ENCODE measurements around the gene MEX3B.
A peak's percentile ranks its signal among the peaks of the same experiment; 100 is the strongest.
"Not testable (repeated sequence)": the region's sequence is repeated elsewhere in the genome, so short reads cannot be mapped to it uniquely, and the experiment has no call there.

MEX3B gene

DNA sequence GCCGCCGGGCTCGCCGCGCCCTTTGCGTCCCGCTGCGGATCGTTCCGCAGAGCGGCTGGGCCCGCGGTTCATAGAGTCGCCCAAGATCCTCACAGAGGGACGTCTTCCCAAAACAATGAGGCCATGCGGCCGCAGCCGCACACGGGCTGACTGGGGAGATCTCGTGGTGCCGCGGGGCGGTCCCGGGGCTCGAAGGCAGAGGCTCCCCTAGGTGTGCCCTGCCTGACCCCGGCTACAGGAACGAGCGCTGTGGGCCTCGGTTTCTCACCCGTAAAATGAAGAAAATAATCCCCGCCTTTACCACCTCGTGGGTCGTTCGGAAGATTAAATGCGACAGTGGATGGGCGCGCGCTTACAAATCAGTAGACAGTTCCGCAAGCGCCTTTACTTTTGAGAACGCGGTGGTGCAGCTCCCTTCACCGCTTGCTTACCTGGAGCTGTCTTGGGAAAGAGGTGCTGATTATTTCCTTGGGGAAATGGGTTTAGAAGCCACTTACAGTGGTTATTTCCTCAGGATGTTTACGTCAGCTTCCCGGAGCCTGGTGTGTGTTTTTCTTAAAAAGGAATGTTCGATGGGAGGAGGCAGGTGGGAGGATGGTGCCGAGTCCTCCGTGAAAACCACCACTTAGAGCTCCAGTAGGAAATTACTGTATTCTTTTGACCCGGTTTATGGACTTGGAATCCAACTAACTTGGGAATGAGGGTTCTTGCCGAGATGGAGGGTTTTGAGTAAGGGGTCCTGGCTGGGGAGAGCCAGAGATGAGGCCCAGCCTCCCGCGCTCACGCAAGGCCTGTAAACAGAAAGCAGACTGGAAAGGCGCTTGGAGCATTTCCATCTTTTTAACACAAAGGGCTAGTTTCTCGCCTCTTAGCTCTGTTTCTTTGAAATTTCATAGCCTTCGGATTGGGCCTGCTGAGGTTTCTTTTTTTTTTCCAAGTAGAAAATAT is 1.9 kb upstream of the MEX3B start:
- no peak for DNase-seq

DNA sequence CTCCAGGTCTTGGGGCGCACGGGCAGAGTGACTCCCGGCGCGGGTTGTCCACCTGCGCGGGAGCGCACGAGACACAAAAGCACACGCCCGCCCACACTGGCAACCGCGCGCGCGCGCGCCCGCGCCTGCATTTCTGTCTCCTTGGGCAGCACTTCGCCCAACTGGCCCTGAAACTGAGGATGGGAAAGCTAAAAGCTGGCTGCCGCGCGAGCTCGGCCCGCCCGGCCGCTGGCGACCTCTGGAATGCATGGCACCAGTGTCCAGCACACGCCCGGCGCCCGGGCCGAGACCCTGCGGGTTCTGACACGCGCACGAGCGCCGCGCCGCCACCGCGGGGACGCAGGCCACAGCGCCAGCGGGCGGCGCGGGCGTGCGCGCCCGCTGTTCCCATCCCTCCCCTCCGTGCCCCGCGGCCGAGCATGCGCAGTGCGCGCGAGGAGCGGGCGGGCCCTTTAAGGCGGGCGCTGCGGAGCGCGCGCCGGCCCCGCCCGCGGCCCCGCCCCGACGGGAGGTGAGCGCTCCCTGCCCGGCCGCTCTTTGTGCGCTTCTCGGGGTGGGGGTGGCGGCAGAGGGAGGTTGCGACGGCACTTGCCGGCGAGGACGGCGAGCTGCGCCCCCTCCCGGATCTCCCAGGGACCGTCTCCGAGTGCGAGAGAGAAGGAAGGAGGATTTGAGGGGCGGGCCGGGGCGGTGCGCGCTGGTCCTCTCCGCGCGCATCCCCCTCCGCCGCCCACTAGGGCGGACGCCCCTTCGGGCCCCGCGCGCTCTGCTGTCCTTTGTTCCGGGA is 1.0 kb upstream of the MEX3B start:
- peak; percentile 91 for DNase-seq

DNA sequence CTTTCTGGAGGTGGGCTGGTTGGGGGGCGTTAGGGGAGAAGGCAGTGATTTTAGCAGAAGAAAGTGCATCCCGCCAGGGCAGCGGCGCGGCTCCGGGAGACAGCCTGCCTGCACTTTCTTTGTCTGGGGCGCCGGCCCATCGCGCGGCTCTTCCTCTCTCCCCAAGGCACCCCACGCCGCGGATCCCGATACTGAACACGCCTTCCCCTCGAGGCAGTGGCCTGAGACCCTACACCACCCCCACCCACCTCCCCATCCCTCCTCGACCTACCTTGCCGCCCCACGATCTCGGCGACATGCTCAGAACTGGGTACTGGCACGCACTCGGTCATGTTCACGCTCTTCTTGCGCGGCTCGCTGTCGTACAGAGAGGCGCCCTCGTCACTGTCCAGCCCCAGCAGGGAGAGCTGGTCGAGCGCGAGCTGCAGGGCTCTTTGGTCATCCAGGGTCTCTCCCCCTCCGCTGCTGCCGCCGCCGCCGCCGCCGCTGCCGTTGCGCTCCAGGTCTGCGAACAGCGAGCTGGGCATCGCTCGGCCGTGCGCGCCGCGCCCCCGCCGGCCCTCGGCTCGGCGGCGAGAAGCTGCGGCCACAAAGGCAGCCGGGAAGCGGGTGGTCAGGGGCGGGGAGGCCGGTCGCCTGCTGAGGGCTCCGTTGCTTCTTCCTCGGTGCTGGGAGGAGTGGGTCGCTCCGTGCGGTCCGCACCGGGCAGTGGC is 483 bp downstream of the MEX3B start:
- DNase-seq, result peak; percentile 44

DNA sequence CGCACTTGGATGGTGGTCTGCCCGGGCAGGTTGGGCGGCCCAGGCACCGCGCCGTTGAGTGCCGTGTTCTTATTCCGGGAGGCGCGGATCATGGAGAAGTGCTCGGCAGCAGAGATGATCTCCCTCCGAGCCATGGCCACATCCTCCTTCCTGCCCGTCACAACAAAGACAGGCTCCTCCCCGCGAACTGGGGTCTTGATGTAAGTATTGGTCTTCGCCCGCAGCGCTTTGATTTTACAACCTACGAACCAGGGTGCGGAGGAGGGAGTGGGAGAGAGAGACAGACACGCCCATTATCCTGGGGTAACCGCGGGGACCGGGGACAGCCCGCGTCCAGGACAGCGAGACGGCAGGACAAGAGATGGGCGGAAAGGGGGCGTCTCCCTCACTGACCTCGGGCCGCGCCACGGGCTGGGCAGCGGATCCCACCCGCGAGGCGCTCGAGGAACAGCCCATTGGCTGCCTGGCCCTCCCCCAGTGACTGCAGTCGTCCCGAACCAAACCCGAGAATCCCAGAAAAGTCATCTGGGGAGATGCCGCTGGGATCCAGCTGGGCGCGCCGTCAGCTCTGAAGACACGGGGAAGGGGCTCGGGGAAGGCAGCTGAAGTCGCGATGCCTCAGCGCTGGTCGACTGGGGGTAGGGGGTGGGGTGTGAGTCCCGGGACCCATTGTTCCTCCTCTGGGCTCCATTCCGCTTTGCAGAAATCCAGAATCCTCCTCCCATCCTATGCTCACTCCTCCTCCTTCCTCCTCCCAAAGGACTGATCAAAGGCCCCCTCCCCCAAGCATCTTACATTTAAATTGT is 1.2 kb downstream of the MEX3B start:
- DNase-seq, result peak; percentile 44

DNA sequence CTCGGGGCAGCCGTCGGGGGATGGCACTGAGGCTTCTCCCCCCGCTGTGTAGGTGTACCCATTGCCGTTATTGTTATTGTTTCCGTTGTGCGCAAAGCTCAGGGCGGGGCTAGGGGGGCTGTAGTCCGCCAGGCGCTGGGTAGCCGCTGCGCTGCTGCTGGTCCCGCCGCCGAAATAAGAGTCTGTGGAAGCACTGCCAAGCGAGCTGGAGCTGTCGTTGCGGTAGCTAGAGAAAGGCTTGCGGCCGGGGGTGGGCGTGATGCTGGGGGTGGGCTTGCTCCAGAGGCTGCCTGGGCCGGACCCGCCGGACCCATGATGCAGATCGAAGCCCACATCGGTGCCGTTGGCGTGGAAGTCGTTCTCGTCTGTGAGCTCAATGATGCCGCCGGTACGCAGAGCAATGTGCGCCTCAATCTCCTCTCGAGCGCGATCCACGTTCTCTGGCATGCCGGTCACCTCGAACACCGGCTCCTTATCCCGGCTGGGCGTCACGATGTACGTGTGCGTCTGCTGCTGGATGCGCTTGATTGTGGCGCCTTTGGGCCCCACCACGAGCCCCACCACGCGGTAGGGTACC is 1.9 kb downstream of the MEX3B start:
- peak; percentile 26 for DNase-seq

DNA sequence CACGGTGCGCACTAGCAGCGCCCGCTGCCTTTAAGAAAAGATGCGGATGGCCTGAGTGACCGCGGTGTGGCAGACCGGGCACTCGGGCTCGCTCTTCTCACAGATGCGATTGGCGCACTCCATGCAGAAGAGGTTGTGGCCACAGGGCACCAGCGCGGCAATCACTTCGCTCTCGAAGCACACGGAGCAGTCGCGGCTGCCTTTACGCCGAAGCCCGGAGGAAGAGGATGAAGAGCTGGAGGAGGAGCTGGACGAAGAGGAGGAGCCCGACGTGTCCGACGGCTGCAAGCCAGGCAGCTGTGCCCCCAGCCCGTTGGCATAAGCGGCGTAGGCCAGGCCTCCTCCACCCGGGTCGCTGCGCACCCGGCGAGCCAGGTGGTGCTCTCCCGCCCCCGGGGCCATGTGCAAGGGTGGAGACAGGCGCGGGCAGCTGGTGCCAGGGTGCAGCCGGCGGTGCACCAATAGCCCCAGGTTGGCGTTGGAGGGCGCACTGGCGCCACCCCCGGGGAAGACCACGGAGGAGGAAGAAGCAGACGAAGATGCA is 2.6 kb downstream of the MEX3B start:
- DNase-seq, result peak; percentile 62

DNA sequence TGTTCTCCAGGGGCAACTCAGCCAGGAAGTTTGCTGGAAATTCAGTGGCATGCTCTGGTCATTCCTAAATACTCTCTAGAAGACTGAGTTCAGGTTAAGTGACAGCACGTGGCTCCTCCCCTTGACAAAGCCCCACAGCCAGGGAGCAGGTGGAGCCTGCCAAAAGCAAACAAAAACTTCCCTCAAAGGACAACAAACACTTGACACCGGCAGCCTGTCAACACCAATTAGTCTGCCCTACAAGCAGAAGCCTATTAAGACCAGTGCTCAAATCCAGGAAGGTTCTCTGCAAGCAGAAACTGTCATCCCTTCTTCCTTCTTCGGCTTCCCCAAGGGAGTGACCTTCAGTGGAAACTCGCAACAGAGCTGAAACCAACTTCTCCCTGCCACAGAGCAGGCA is 5.0 kb downstream of the MEX3B start:
- peak; percentile 59 for DNase-seq

DNA sequence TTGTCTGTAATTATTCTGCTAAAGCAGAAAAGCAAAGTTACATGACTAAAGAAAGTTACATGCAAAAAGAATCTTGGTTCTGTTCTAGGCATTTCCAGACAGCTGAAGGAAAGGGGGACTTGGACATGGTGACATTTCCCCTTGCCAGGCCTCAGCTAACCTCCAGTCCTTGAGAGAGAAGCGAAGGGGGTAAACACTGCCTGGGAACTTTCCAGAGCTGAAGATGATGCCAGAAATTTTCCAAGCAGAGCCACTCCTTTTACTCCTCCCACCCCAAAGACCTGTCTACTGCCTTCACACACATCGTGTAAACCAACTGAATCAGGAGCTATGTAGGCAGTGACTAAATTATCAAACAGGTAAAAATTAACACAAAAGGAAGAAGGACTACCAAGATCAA is 5.4 kb downstream of the MEX3B start:
- DNase-seq, result no peak

DNA sequence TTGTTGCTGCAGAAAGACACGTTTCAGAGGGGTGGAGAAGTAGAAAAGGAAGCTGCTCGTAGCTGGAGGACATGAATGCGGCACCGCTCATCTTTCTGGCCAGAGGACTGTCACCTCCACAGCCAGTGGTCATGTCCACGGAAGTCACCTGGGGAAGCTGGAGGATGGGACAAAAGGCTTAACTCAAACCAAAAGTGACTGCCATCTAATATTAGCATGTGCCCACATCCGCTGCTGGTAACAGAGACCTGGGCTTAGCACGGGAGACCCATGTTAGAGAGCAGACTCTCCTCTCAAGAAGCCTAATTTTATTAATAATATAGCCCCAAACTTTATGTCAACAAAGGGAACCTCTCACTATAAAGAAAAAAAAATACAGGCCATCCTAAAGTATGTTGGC is 5.9 kb downstream of the MEX3B start:
- DNase-seq, result no peak

DNA sequence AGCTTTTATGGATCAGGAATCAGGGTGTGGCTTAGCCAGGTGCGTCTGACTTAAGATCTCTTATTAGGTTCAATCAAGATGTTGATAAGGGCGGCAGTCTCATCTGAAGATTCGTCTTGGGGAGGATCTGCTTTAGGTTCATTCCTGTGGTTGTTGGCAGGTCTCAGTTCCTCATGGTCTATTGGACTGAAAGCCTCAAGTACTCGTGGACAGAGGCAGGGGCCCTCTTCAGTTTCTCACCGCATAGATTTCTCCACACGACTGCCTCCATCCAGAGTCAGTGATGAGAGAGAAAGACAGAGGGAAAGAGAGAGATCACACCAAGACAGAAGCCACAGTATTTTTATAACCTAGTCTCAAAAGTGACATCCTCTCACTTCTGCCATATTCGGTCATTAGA is 9.4 kb downstream of the MEX3B start:
- no peak for DNase-seq

DNA sequence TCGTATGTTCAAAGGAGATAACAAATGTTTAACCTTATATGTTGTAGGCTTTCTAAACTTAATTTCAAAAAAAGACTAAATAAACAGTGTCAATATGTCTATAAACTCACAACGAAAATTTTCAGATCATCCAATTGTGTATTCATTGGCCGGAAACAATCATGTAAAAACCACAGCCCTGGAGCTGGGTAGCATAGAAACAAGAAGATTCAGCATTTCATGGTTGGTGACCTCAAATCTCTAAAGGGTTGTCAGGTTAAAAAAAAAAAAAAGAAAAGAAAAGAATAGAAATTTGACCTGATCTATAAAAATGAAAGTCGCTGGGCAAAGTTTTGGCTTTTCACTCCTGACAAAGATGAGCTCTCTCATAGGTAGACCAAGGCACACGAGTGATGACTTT is 13.9 kb downstream of the MEX3B start:
- no peak for DNase-seq

DNA sequence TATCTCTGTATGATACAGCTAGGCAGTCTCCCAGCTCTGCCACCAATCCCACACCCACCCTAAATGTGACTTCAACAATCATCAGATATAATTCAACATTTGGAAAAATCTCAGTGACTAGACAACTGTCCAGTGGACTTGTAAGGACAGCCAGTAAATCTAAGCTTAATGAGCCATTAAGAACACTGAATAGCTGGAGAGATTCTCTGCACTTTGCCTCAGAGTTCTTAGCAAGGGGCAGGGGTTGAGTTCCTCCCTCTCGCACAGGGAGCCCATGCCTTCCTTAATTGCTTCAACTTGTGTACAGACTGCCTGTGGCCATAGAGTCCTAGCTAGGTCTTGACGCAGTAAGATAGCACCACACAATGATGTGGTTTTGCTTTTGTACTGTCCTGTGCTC is 15.6 kb downstream of the MEX3B start:
- DNase-seq, result no peak

DNA sequence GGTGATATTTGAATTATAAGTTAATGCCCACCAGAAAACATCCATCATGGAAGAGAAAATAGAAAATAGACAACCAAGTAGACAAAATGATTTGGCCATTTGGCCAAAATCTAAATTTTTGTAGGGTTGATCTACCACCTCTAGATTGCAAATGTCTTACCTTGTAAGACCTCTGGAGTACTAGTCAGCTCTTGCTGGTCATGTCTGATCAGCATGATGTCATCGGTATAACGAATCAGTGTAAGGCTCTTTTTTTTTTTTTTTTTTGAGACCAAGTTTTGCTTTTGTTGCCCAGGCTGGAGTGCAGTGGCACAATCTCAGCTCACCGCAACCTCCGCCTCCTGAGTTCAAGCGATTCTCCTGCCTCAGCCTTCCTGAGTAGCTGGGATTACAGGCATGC is 17.7 kb downstream of the MEX3B start:
- not testable (repeated sequence) for DNase-seq

DNA sequence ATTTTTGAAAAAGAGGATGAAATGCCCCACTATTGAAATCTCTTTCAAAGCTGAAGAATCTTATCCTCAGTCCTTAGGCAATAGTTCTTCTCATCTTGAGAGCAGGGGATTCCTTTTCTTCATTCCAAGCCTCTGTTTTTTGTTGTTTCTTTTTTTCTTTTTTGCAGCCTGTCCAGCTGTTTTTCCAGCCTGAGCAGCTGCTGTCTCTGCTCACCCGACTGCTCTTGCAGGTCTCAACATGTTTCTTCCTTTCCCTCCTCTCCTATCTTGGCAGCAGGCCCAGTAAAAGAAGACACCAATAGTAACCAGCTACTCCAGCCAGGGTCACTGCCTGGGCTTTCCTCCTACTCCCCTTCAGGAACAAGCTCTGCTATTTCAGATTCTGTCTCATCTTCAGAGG is 23.8 kb downstream of the MEX3B start:
- DNase-seq, result peak; percentile 67

DNA sequence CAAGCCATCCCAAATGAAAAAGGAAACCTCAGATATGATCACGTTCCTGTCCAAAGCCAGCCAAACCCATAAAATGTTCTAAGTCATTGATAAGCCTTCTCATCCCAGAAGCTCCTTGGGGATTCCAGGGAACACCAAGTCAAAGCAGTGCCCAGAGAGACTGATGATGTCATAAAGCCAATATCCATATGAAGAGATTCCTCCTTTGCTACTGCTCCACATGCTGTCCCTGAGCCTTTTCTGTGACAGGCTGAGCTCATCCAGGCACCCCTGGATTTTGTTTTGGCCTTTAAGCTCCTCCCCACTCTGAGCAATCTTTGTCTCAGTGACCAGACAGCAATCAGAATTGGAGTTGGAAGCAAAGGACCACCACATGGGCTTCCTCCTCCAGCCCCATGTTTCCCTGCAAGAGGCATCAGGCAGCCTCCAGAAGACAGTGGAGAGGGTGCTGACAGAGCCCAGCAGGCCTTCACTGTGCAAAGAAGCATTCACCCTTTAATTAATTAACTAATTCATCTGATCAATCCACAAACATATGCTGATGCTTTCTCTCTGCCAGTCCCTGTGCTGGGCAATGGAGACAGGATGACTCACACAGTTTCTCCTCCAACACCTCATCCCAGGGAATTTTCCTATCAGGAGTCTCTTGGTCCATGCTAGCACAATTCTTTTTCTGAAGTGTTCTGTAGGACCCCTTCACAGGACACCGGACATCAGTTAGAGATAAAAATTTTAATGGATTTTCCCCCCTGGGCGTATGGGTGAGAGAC is 25.0 kb downstream of the MEX3B start:
- no peak for DNase-seq

DNA sequence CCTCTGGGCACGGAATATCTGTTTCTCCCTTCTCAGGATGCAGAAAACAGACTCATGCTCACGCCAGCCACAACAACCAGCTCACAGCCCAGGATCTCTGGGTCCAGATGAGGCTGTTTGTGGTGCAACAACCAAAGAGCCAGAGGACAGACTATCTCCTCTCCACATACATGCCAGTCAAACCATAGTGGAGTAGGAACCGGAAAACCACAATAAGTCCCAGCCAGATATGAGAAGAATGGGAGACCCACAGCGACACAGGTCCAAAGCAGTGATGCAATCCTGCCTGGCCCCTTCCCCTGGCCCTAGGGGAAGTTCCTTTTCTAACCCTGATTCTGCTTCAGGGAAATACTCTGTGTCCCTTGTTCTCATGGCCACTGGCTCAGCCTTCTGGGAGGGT is 27.6 kb downstream of the MEX3B start:
- no peak for DNase-seq

DNA sequence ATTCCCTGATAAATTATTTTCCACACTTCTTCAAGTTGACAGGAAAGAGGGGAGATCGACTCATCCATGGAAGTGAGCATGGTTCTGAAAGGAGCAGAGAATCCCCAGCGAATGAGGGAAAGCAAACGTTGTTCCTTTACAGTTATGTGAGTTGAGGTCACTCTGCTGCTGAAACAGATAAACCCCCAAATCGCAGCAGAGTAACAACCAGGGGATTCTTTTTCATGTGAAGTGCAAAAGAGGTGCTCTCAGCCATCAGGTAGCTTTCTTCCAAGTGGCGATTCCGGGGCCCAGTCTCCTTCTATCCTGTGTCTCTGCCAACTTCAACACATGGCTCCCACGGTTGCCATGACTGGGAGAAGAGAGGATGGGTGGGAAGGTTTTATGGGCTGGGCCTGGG is 28.2 kb downstream of the MEX3B start:
- DNase-seq, result no peak

DNA sequence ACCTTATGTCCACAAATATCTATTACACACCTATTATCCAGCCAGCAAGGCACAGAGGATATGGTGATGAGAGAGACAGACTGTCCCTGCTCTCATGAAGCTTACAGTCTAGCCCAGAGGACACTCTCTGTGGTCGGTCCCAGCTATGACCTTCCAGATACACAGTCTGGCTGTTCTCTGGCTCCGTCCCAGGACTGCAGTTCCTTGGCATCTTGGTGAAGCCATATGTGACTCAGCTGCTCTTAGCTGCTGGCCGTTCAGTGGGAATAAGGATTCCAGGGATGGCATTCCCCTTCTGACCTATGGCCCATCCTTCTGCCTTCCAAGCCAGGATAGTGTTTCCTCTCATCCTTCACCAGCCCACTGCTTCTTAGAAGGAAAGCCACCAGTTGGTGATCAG is 30.8 kb downstream of the MEX3B start:
- no peak for DNase-seq

DNA sequence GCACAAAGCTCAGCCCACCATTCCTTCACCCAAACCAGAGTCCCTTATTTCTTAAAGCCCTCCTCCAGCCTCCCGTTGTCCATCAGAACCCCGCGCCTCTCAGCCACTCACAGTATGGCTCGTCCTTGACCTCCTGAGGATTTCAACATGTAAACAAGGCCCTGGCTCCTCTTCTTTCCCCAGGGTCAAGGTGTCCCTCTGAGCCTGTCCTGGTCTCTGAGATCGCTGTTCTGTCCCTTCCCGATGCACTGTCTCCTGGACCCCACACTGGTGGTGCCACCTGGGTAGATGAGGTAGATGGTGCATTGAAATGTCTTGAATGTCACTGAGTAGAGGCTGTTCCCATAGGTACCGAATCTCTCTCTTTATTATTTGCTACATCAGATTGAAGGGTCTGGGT is 32.9 kb downstream of the MEX3B start:
- no peak for DNase-seq

DNA sequence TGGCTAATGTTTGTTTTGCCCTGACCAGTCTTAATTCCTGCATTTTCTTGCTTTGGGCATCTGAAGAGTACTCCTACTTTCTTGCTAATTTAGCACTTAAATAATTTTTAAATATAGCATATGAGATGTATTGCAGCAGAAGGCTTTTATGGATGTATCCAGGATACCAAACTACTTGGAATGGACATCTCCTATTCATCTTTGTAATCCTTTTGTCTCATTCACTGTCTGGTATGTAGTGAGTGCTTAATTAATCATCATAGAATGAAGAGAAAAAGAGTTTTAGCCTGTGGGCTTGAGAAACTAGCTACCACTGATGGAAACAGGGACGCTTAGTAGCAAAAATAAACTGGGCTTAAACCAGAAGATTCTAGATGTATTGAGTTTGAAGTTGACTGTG is 40.6 kb downstream of the MEX3B start:
- no peak for DNase-seq

DNA sequence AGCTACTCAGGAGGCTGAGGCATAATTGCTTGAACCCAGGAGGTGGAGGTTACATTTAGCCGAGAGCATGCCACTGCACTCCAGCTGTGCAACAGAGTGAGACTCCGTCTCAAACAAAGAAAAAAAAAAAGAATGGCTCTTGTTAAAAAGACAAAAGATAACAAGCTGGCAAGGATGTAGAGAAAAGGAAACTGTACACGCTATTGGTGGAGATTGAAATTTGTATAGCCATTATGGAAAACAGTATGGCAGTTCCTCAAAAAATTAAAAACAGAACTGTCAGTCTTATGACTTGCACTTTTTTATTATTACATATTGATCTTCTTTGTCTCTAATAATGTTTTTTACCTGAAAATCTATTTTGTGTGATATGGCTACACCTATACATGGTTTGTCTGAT is 41.9 kb downstream of the MEX3B start:
- no peak for DNase-seq
